HL-60/S4 (cell line): ENCODE data around the gene CYTH1.

Experiments
- in situ Hi-C: fragments of 300-500 bp; cut with MboI; formaldehyde crosslinking; loops from 2 replicates; pipeline ENCODE4 v1.14.3; 2022; ENCODE audit warnings: low sequenced_read_pairs

The CYTH1 gene

GRCh38 chr17:78738698-78739097, 43.4 kb downstream of the CYTH1 start:
- in situ Hi-C loops, result no loop called here

- in situ Hi-C loops, result no loop called here
Observed at GRCh38 chr17:78738278-78738677, 43.8 kb downstream of the CYTH1 start.

- in situ Hi-C loops, result no loop called here
Observed at GRCh38 chr17:78737332-78737731, 44.7 kb downstream of the CYTH1 start.

- in situ Hi-C loops, result no loop called here
Observed at GRCh38 chr17:78736526-78737079, 45.5 kb downstream of the CYTH1 start.

GRCh38 chr17:78735832-78736525, 46.1 kb downstream of the CYTH1 start:
- in situ Hi-C loops, result no loop called here

GRCh38 chr17:78734793-78735641, 47.1 kb downstream of the CYTH1 start:
- in situ Hi-C loops, result no loop called here

- in situ Hi-C loops, result no loop called here
Observed at GRCh38 chr17:78732354-78732753, 49.7 kb downstream of the CYTH1 start.

- in situ Hi-C loops, result no loop called here
Observed at GRCh38 chr17:78731904-78732303, 50.2 kb downstream of the CYTH1 start.

- in situ Hi-C loops, result no loop called here
Observed at GRCh38 chr17:78729641-78730040, 52.4 kb downstream of the CYTH1 start.

GRCh38 chr17:78728495-78728894, 53.6 kb downstream of the CYTH1 start:
- in situ Hi-C loops, result no loop called here

GRCh38 chr17:78727476-78728229, 54.4 kb downstream of the CYTH1 start:
- in situ Hi-C loops, result no loop called here

GRCh38 chr17:78727057-78727456, 55.0 kb downstream of the CYTH1 start:
- in situ Hi-C loops, result no loop called here

GRCh38 chr17:78726513-78726912, 55.6 kb downstream of the CYTH1 start:
- in situ Hi-C loops, result no loop called here

GRCh38 chr17:78725448-78726021, 56.5 kb downstream of the CYTH1 start:
- in situ Hi-C loops, result no loop called here

- in situ Hi-C loops, result no loop called here
Observed at GRCh38 chr17:78724999-78725398, 57.1 kb downstream of the CYTH1 start.

- in situ Hi-C loops, result no loop called here
Observed at GRCh38 chr17:78724544-78724943, 57.5 kb downstream of the CYTH1 start.

- in situ Hi-C loops, result no loop called here
Observed at GRCh38 chr17:78723957-78724356, 58.1 kb downstream of the CYTH1 start.

- in situ Hi-C loops, result no loop called here
Observed at GRCh38 chr17:78723001-78723796, 58.9 kb downstream of the CYTH1 start.

- in situ Hi-C loops, result no loop called here
Observed at GRCh38 chr17:78722246-78722761, 59.8 kb downstream of the CYTH1 start.
